ENCODE measurements around the gene CTLA4. TPM values are rescaled to one million over a fixed set of nuclear protein-coding genes. Genes with fewer than 3 reads are reported as not detected.

Gene CTLA4
- total RNA-seq, 1 donor from 2014 or later = not detected

DNA sequence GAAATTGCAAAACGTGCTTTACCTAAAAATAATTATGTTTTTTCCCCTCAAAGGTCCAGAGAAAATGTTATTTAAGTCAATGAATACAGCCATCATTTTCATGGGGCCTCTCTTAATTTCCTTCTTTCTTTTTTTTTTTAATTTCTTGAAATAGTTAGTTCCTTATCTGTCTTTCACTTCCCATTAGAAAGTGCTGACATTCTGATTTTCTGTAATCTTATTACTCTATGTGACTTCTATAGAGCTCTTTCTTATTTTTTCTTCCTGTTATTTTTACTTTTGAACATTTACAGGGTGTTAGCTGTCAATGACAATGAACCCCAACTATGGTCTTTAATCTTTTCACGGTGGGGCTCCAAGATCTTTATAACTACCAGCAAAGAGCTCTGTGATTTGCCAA lies 30.0 kb downstream of the CTLA4 start:
- H3K27ac Mint-ChIP-seq = no peak overlapping the region
- H3K27me3 Mint-ChIP-seq = no peaks in the 10 kb centered on the region
- H3K36me3 Mint-ChIP-seq = no peaks in the 10 kb centered on the region
- H3K4me3 Mint-ChIP-seq = no peak overlapping the region
- no peak for DNase-seq (ENCODE audit: extremely low spot score, unreplicated experiment)
- TF ChIP-seq, protein P1, sequence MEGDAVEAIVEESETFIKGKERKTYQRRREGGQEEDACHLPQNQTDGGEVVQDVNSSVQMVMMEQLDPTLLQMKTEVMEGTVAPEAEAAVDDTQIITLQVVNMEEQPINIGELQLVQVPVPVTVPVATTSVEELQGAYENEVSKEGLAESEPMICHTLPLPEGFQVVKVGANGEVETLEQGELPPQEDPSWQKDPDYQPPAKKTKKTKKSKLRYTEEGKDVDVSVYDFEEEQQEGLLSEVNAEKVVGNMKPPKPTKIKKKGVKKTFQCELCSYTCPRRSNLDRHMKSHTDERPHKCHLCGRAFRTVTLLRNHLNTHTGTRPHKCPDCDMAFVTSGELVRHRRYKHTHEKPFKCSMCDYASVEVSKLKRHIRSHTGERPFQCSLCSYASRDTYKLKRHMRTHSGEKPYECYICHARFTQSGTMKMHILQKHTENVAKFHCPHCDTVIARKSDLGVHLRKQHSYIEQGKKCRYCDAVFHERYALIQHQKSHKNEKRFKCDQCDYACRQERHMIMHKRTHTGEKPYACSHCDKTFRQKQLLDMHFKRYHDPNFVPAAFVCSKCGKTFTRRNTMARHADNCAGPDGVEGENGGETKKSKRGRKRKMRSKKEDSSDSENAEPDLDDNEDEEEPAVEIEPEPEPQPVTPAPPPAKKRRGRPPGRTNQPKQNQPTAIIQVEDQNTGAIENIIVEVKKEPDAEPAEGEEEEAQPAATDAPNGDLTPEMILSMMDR (conservative IDR thresholded peaks at IDR 0.05) = no peak
- no peaks in the 10 kb centered on the region for H3K4me1 Mint-ChIP-seq (ENCODE audit: unreplicated experiment)
- H3K9me3 Mint-ChIP-seq = peaks cover 8% of the 10 kb centered on the region

DNA sequence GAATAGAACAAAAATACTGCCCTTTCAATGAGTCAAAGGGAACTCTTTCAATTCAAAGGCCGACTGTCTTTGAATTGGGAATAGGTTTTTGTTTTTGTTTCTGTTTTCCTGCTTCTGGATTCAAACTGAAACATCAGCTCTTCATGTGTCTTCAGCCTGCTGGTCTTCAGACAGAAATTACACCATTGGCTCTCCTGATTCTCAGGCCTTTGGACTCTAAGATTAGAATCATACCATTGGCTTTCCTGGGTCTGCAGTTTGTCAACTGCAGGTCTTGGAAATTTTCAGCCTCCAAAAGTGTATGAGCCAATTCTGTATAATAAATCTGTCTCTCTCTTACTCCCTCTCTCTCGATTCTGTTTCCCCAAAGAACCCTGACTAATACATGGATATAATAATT lies 31.1 kb downstream of the CTLA4 start:
- TF ChIP-seq, protein P1 (conservative IDR thresholded peaks at IDR 0.05) = no peak
- H3K27me3 Mint-ChIP-seq = no peaks in the 10 kb centered on the region
- H3K9me3 Mint-ChIP-seq = peaks cover 8% of the 10 kb centered on the region

DNA sequence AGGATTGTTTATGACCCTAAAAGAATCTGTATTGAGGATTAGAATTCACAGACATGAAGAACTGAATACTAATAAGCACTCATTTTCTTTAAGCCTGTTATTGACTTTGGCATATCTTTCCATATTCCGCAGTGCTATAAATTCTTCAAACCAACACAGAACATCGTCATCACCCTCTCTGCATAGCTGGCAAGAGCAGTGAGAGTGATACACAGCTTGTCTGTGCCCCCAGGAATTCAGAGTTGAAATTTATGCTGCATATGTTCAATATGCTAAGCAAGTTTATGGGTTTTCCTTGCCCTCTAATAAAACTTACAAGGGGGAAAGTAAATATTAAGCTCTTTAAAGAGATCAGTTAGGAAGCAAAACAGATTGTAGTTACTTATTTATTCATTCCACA lies 32.7 kb downstream of the CTLA4 start:
- Mint-ChIP-seq H3K9me3 (peaks cover 8% of the 10 kb centered on the region), H3K27me3 (no peaks in the 10 kb centered on the region), H3K27ac (no peak overlapping the region), H3K4me3 (no peak overlapping the region), H3K36me3 (no peaks in the 10 kb centered on the region), H3K4me1 (ENCODE audit: unreplicated experiment) (no peaks in the 10 kb centered on the region)
- DNase-seq (ENCODE audit: extremely low spot score, unreplicated experiment) = no peak
- TF ChIP-seq, protein P1 (conservative IDR thresholded peaks at IDR 0.05) = no peak

More for the DNA sequence above, 31.1 kb downstream of the CTLA4 start:
- H3K36me3 Mint-ChIP-seq = no peaks in the 10 kb centered on the region
- no peak overlapping the region for H3K27ac Mint-ChIP-seq
- H3K4me1 Mint-ChIP-seq (ENCODE audit: unreplicated experiment) = no peaks in the 10 kb centered on the region
- DNase-seq (ENCODE audit: extremely low spot score, unreplicated experiment) = no peak
- H3K4me3 Mint-ChIP-seq = no peak overlapping the region

DNA sequence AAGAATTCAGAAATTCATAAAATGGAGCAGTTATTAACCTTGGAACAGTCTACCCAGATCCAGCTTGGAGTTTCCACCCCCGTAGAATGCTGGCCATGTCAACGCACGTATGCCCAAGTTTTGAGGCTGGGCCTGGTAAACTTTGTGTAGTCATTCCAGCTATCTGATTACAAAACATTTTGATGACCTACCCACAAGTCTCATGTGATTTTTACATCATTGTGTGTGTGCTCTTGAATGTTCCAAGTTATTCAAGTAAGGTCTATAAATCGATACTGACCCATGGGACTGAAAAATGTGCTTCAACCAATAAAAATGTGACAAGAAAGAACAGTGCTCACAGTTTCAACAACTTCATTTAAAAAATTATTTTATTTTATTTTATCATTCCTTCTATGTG lies 36.5 kb downstream of the CTLA4 start:
- TF ChIP-seq, protein P1 (conservative IDR thresholded peaks at IDR 0.05) = no peak
- Mint-ChIP-seq H3K27me3 (no peaks in the 10 kb centered on the region), H3K36me3 (no peaks in the 10 kb centered on the region), H3K4me1 (ENCODE audit: unreplicated experiment) (peaks cover under 1% of the 10 kb centered on the region), H3K27ac (no peak overlapping the region), H3K4me3 (no peak overlapping the region), H3K9me3 (peaks cover 8% of the 10 kb centered on the region)
- no peak for DNase-seq (ENCODE audit: extremely low spot score, unreplicated experiment)

DNA sequence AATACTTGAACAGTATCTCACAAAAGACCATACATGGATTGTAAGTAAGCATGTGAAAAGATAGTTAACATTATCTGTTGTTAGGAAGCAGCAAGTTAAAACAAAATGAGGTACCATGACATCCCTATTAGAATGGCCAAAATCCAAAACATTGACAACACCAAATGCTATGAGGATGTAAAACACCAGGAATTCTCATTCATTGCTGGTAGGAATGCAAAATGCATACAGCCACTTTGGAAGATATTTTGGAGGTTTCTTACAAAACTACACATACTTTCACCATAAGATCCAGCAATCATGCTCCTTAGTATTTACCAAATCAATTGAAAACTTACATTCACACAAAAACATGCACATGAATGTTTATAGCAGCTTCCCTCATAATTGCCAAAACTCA lies 38.1 kb downstream of the CTLA4 start:
- no peak for DNase-seq (ENCODE audit: extremely low spot score, unreplicated experiment)
- TF ChIP-seq, protein P1 (conservative IDR thresholded peaks at IDR 0.05) = no peak
- H3K36me3 Mint-ChIP-seq = no peaks in the 10 kb centered on the region
- H3K27me3 Mint-ChIP-seq = no peaks in the 10 kb centered on the region
- peaks cover 6% of the 10 kb centered on the region for H3K4me1 Mint-ChIP-seq (ENCODE audit: unreplicated experiment)
- H3K27ac Mint-ChIP-seq = no peak overlapping the region
- H3K4me3 Mint-ChIP-seq = no peak overlapping the region
- H3K9me3 Mint-ChIP-seq = peaks cover 8% of the 10 kb centered on the region
